AG08396 (cell line): ENCODE results near the gene CLCN5.

ENCODE experiments used
- DNase-seq: peaks from one replicate; pipeline ENCODE4 v3.0.0; 2012; ENCODE audit warnings: low spot score, mixed read lengths

The CLCN5 gene

DNA sequence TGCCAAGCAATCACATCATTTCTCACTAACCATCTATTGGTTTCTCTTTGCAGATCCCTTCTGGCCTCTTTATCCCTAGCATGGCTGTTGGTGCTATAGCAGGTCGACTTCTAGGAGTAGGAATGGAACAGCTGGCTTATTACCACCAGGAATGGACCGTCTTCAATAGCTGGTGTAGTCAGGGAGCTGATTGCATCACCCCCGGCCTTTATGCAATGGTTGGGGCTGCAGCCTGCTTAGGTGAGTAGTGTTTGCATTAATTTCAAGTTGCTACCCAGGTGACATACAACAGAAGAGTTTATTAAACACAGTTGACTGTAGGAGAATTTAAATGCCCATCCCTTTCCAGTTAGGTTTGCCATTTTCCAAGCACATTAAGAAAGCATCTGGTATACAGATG is 166.2 kb downstream of the CLCN5 start:
- DNase-seq, result no peak

GRCh38 chrX:50093625-50094024 is 171.2 kb downstream of the CLCN5 start:
- DNase-seq, result no peak

DNA sequence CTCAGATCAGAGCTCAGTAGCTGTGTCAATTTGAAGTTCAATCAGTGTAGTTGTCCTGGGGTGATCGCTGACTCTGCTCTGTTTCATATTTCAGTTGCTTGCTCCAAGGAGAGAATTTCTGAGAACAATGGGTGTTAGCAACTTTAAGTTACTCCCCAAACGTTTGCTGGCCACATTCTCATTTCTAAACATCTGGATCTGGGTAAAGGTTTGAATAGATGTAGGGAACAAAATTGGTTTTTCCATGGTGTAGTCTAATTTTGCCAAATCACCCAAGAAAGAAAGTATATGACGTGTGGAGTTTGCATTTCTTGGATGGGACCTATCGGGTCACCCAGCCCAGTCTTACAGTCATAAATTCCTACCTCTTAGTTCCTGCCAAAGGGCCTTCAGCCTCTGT is 174.7 kb downstream of the CLCN5 start:
- no peak for DNase-seq

- no peak for DNase-seq
Observed at GRCh38 chrX:50098241-50098640, 175.8 kb downstream of the CLCN5 start.

- no peak for DNase-seq
Observed at GRCh38 chrX:50098749-50099148, 176.4 kb downstream of the CLCN5 start.

- no peak for DNase-seq
Observed at GRCh38 chrX:50099331-50099730, 176.9 kb downstream of the CLCN5 start.

DNA sequence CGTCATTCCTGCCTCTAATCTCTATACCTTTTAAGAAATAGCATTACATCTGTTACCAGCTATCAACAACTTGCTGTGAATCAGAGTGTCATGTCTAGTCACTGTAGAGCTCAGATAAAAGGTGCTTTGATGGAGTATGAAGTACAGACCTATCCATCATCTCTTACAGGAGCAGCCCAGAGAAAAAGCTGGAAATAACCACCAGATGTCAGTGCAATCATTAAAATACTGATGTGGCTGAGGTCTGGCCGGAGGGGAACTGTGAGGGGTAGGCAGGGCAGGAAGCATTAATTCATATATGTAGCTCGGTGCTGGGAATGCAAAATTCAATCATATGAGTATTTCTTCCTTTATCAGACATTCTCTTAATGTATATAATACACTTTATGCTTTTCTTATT is 177.8 kb downstream of the CLCN5 start:
- no peak for DNase-seq

GRCh38 chrX:50103176-50103575 is 180.8 kb downstream of the CLCN5 start:
- no peak for DNase-seq

DNA sequence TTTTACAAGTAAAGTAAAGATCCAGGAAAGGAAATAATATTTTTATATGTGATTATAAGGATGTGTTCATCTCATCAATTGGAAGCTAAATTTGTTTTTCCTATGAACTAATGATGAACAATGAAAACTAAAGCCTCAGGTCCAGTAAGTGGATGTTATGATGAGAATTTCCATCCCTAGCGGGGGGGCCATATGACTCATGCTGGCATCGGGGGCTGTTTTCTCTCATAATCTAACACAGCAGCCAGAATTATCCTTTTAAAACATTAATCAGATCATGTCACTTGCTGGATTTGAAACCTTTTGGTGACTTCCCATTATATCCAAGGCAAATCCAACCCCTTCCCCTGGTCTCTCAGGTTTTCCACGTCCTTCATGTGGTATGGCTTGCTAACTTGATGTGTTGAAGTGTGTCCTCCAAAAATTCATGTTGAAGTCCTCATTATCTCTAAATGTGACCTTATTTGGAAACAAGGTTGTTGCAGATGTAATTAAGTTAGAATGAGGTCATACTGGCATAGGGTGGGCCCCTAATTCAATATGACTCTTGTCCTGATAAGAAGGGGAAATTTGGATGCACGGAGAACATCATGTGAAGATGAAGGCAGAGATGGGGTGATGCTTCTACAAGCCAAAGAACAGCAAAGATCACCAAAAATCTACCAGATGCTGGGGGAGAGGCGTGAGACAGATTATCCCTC is 181.6 kb downstream of the CLCN5 start:
- DNase-seq, result no peak

- DNase-seq, result no peak
Observed at GRCh38 chrX:50106051-50106675, 183.8 kb downstream of the CLCN5 start.

DNA sequence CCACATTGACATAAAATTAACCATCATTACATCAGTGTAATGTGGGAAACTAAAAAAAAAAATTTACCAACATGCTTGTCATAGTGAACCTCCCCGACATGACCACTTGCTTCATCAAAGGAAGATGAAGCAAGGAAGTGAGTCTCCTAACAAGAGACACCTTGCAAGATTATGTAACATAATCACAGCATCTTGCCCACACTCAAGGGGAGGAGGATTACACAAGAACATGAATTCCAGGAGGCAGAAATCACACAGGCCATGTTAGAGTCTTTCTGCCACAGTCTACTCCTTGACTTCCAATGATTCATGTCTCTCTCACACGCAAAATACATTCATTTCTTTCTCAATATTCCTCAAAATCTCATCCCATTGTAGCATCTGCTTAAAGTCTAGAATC is 185.1 kb downstream of the CLCN5 start:
- no peak for DNase-seq

- no peak for DNase-seq
Observed at GRCh38 chrX:50108264-50108663, 185.9 kb downstream of the CLCN5 start.

- no peak for DNase-seq
Observed at GRCh38 chrX:50111742-50112141, 189.3 kb downstream of the CLCN5 start.

DNA sequence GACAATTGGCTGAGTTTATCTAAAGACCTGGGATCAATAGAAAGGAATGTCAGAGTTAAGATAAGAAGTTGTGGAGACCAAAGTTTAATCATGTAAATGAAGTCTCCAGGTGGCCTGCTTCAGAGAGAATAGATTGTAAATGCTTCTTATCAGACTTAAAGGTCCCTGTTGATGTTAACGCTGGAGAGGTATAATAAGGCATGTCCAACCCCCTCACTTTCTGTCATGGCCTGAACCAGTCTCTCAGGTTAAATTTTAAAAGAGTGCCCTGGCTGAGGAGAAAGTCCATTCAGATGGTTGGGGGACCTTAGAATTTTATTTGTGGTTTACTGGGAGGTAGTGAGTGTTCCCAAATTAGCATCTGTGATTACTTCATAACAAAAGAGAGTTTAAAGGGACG is 191.7 kb downstream of the CLCN5 start:
- no peak for DNase-seq

DNA sequence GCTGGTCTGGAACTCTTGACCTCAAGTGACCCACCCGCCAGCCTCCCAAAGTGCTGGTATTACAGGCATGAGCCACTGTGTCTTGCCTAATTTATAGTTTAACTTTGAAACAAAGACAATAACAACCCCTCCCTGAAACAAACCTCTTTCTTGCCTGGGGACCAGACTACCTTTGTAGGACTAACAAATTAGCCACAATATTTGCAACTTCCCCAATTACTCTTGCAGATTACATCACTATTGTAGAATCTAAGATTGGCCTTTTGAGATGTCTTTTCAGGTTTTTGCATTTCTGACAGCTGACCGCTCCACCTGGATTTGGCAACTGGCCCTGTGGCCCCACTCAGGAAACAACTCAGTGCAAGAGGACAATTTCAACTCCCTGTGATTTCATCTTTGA is 193.6 kb downstream of the CLCN5 start:
- no peak for DNase-seq

- no peak for DNase-seq
Observed at GRCh38 chrX:50117476-50117875, 195.1 kb downstream of the CLCN5 start.

- DNase-seq, result no peak
Observed at GRCh38 chrX:50125480-50125879, 203.1 kb downstream of the CLCN5 start.

- DNase-seq, result no peak
Observed at GRCh38 chrX:50147972-50148371, 225.6 kb downstream of the CLCN5 start.
